Measurements from ENCODE around the gene RNF217.
A peak's percentile ranks its signal among the peaks of the same experiment; 100 is the strongest.

DNA sequence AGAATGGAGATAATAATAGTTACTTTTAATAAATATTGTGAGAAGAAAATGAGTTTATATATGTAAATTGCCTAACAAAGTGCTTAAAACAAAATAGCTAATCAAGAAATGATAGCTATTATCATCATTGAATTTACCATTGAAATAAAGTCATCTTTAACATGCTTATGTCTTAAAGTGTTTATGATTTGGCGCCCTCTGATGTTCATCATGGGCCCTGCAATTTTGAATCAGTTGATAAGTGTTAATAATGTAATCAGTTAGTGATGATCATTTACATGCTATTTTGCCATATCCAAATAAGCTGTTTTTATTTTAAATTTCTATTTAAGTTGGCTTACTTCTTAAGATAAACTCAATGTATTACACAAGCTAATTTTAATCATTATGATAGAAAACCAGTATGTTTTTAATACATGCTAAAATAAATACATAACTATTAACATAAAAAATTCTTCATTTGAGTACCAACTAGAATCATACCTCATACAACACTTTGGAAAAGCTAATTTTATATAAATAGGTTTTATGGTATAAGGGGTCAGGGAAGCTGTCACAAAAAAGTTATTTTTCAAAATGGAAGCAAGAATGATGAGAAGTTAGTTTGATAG, 152.1 kb downstream of the RNF217 start:
- TF ChIP-seq, protein P1, sequence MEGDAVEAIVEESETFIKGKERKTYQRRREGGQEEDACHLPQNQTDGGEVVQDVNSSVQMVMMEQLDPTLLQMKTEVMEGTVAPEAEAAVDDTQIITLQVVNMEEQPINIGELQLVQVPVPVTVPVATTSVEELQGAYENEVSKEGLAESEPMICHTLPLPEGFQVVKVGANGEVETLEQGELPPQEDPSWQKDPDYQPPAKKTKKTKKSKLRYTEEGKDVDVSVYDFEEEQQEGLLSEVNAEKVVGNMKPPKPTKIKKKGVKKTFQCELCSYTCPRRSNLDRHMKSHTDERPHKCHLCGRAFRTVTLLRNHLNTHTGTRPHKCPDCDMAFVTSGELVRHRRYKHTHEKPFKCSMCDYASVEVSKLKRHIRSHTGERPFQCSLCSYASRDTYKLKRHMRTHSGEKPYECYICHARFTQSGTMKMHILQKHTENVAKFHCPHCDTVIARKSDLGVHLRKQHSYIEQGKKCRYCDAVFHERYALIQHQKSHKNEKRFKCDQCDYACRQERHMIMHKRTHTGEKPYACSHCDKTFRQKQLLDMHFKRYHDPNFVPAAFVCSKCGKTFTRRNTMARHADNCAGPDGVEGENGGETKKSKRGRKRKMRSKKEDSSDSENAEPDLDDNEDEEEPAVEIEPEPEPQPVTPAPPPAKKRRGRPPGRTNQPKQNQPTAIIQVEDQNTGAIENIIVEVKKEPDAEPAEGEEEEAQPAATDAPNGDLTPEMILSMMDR (IDR thresholded peaks at IDR 0.05): peak; percentile 69
- no peak for TF ChIP-seq ETV6 (CRISPR knock-in tag; IDR thresholded peaks at IDR 0.05)
- TF ChIP-seq, protein P2, sequence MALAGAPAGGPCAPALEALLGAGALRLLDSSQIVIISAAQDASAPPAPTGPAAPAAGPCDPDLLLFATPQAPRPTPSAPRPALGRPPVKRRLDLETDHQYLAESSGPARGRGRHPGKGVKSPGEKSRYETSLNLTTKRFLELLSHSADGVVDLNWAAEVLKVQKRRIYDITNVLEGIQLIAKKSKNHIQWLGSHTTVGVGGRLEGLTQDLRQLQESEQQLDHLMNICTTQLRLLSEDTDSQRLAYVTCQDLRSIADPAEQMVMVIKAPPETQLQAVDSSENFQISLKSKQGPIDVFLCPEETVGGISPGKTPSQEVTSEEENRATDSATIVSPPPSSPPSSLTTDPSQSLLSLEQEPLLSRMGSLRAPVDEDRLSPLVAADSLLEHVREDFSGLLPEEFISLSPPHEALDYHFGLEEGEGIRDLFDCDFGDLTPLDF (CRISPR knock-in tag; IDR thresholded peaks at IDR 0.05): no peak
- TF ChIP-seq TCF7 (CRISPR knock-in tag; IDR thresholded peaks at IDR 0.05; ENCODE audit: low read depth): no peak
- TF ChIP-seq GRHL2 (CRISPR knock-in tag; IDR thresholded peaks at IDR 0.05; ENCODE audit: insufficient replicate concordance, severe bottlenecking): no peak
- TF ChIP-seq ESRRA (CRISPR knock-in tag; IDR thresholded peaks at IDR 0.05; ENCODE audit: borderline replicate concordance): no peak

Measured in WTC11 (cell line).